HAP-1 (cell line): Measurements from ENCODE around the gene FRY.
"Not testable (repeated sequence)": the region's sequence is repeated elsewhere in the genome, so short reads cannot be mapped to it uniquely, and the experiment has no call there.

Experiments used
- DNase-seq, 2 experiments: peaks; one replicate each; pipeline ENCODE4 v3.0.0-alpha.2; 2016 to 2020; ENCODE audit warnings: low spot score in 2 of 2
- H3K27me3 ChIP-seq: fragments of 250-450 bp; sonication (Bioruptor Pico); 2 replicates; pipeline ENCODE4 v1.5.1; 2020; ENCODE audit warnings: low read depth, mild to moderate bottlenecking, moderate library complexity
- H3K36me3 ChIP-seq: fragments of 250-450 bp; sonication (Bioruptor Pico); replicated peaks from 2 replicates; pipeline ENCODE4 v1.5.1; 2020; ENCODE audit warnings: mild to moderate bottlenecking
- H3K4me1 ChIP-seq: fragments of 250-450 bp; sonication (Bioruptor Pico); 2 replicates; pipeline ENCODE4 v1.5.1; 2020; ENCODE audit warnings: mild to moderate bottlenecking
- H3K4me3 ChIP-seq: fragments of 250-450 bp; sonication (Bioruptor Pico); 2 replicates; pipeline ENCODE4 v1.5.1; 2020; ENCODE audit warnings: mild to moderate bottlenecking, moderate library complexity
- H3K9me3 ChIP-seq: fragments of 250-450 bp; sonication (Bioruptor Pico); 2 replicates; pipeline ENCODE4 v1.5.1; 2020; ENCODE audit warnings: mild to moderate bottlenecking, moderate library complexity
- in situ Hi-C: fragments of 300-500 bp; cut with MboI; formaldehyde crosslinking; loops from 3 replicates; pipeline ENCODE4 v1.14.3; 2020; ENCODE audit warnings: low sequenced_read_pairs, inconsistent platforms, mixed read lengths

Gene FRY

DNA sequence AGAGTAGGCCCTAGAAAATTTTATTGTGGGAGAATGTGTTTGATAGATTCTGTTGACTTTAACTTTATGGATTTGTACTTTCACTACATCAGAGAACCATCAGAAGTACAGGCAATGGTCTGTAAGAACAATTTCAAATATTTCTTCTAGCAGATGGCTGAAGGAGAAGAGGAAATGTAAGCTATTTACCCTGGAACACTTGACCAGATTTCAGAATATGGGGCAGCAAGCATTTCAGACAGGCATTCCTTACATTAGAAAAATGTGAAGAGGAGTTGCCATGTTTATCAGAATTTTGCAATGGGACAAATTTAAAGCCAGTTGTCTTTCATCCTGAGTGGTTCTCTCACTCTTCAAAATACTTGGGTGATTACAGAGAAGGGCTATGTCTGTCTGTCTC lies 7.5 kb downstream of the FRY start:
- no peaks in the 10 kb centered on the region for H3K9me3 ChIP-seq
- no peak overlapping the region for H3K4me3 ChIP-seq
- H3K27me3 ChIP-seq = no peaks in the 10 kb centered on the region
- no peak for DNase-seq
- in situ Hi-C loops = no loop called here
- H3K4me1 ChIP-seq = peaks cover 21% of the 10 kb centered on the region
- H3K36me3 ChIP-seq = no peaks in the 10 kb centered on the region

DNA sequence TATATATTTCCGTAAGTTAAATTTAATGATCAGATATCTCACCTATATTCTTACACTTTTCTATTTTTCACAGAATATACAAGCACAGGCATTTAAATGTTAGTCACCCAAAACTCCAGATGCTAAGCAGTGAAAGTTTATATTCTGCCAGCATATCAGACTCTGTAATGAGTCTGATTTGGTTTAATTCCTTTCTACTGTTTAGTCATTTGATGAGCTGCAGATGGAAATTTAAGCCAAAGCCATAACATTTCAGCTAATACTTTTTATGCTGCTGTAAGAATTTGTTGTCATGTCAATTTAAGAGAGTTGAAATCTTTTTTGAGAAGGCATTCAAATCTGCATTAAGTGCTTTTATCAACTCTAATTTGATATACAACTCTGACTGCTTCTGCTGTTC lies 8.0 kb downstream of the FRY start:
- DNase-seq = no peak
- peaks cover 21% of the 10 kb centered on the region for H3K4me1 ChIP-seq
- H3K36me3 ChIP-seq = no peaks in the 10 kb centered on the region
- in situ Hi-C loops = no loop called here
- no peaks in the 10 kb centered on the region for H3K27me3 ChIP-seq
- no peak overlapping the region for H3K4me3 ChIP-seq
- H3K9me3 ChIP-seq = no peaks in the 10 kb centered on the region

DNA sequence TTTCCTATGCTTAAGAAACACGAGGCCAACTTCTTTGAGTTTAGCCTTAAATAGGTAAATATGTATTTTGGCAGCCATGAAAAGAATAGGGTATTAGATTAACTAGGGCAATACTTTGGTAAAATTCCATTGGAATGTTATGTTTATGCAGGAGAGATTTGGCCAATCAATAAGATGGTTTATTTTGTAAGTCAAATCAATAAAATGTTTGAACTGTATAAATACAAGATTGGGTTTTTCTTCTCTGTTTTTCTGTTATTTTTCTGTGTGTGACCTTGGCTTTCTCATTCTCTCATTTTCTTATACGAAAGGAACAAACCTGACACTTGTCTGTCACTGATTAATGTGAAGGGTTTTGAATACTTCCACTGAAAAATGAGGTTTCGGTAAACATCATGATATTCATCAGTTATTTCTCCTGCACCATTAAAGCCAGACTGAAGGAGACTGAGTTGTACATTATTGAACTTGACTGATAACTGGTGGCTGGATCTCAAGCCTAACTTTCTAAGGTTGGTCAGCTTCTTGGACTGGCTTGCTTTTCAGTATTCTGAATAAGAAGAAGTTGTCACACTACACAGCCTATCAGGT lies 8.6 kb downstream of the FRY start:
- Histone ChIP-seq H3K4me1 (peaks cover 19% of the 10 kb centered on the region), H3K9me3 (no peaks in the 10 kb centered on the region)
- in situ Hi-C loops = no loop called here

DNA sequence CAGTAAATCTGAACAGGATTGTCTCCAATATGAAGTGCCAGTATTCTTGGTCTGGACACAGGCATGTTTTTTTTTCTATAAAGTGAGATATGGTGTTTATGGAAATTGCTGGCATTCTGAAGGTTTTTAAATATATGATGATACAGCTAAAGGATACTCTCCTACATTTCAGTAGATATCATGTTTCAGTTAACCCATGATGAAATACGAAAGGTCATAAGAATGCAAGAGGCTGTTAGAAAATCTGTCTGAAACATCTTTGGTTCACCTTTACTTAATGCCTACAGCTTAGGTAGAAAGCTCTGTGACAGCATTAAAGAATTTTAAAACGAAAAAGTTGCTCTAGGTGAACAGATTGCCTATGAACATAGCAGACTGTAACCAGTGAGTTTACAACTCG lies 9.1 kb downstream of the FRY start:
- Histone ChIP-seq H3K27me3 (no peaks in the 10 kb centered on the region), H3K36me3 (no peaks in the 10 kb centered on the region), H3K4me1 (peaks cover 16% of the 10 kb centered on the region), H3K4me3 (no peak overlapping the region), H3K9me3 (no peaks in the 10 kb centered on the region)
- DNase-seq = no peak
- in situ Hi-C loops = no loop called here

More for the DNA sequence above, 8.6 kb downstream of the FRY start:
- Histone ChIP-seq H3K4me3 (no peak overlapping the region), H3K36me3 (no peaks in the 10 kb centered on the region), H3K27me3 (no peaks in the 10 kb centered on the region)
- DNase-seq = no peak

DNA sequence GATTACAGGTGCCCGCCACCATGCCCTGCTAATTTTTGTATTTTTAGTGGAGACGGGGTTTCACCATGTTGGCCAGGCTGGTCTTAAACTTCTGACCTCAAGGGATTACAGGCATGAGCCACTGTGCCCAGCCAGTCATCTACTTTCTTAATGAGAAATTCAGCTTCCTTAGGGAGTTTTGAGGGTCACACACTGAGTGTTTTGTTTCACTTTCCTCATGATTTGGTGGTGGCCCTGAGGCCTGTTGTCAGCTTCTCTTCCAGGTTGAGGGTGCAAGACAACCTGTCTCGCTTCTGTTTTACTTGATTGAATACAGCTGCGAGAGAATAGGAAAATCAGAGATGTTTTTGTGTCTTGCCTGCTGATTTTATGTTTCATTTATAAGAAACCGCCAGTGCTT lies 9.9 kb downstream of the FRY start:
- Histone ChIP-seq H3K9me3 (no peaks in the 10 kb centered on the region), H3K4me3 (no peak overlapping the region), H3K4me1 (peaks cover 17% of the 10 kb centered on the region), H3K36me3 (no peaks in the 10 kb centered on the region), H3K27me3 (no peaks in the 10 kb centered on the region)
- no peak for DNase-seq
- in situ Hi-C loops = no loop called here

DNA sequence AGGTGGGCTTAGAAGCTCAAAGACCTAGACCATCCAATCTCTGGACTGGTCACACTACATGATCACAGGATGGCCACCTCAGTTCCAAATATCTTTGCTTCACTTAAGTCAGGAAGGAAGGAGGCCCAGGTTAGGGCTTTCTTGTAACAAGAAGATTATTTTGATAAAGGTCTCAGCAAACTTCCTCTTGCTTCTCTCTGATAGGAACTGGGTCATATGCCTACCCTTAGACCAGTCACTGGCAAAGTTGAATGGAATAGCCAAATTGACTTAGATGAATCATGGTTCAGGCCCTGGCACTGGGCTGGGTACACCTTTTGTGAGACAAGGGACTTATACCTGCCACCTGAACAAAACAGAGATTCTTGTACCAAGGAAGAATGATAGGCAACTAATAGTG lies 11.0 kb downstream of the FRY start:
- in situ Hi-C loops = no loop called here
- Histone ChIP-seq H3K4me1 (peaks cover 18% of the 10 kb centered on the region), H3K9me3 (no peaks in the 10 kb centered on the region), H3K36me3 (no peaks in the 10 kb centered on the region), H3K27me3 (no peaks in the 10 kb centered on the region), H3K4me3 (no peak overlapping the region)
- DNase-seq = no peak

DNA sequence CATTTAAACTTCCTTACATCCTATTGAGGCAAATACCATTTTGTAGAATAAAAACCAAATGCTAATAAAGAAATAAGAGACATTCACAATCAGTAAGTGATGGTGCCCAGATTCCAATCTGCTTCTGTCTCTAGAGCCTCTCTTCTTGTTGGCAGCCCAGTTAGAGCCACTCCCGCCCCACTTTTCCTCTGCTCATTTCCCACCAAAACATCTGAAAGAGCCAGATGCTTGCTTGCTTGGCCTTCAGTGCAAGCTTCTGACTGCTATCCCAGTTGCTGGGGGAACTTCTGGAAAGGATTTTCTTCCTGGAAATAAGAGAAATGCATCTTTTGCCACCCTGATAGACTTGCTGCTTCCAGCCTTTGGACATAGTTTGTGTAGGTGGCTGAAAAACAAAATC lies 12.9 kb downstream of the FRY start:
- in situ Hi-C loops = no loop called here
- Histone ChIP-seq H3K36me3 (no peaks in the 10 kb centered on the region), H3K4me3 (no peak overlapping the region), H3K4me1 (peaks cover 18% of the 10 kb centered on the region), H3K27me3 (no peaks in the 10 kb centered on the region), H3K9me3 (no peaks in the 10 kb centered on the region)
- no peak for DNase-seq

DNA sequence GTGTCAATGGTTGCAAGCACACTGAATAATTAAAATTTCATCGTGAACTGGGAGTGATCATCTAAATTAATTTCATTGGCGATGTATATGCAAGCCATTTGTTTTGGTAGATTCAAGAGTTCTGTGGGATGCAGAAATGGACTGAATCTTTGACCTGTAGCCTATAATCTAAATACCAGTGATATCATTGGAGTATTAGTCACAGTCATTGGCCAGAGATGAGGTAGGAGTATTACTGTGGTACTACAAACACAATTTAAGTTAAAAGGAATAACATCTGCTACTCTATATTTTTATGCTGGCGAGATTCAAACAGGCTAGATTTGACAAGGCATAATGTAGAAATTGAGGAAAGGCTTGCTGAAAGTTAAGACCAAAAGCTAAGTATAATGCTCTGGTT lies 14.0 kb downstream of the FRY start:
- in situ Hi-C loops = no loop called here
- Histone ChIP-seq H3K36me3 (no peaks in the 10 kb centered on the region), H3K4me3 (no peak overlapping the region), H3K4me1 (peaks cover 18% of the 10 kb centered on the region), H3K27me3 (no peaks in the 10 kb centered on the region), H3K9me3 (no peaks in the 10 kb centered on the region)
- no peak for DNase-seq

DNA sequence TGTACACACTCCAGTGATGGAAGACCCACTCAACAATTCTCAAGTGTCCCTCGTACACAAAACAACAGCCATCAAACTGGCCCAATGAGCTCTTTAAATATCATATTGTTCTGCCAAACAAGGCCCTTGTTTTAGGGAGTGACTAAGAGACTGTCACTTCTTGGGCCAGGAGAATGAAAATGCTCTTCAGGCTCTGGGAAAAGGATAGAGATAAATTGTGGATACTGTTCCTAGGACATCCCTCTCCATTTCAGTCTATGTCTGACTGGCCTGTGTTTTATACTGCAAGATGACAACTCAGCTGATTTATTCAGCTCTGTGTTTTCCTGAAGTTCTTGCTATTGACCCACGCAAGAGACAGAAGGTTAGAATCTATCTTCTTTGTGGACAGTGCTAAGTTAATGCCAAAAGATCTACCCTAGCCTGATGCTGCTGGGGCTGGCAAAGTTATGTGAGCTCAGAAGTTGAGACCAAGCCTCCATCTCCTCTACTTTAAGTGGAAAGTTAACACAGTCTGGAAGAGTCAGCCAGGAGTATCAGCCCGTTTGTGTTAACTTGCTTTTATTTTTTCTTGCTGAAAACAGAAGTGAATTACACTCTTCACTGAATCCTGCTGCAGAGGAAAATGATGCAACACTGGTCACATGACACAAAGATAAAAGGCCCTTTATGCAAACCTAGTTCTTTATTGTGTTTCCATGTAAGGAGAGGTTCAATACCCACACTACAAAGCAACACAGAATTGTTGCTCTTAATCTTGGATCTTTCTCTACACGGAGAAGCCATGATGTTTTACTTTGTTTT lies 14.6 kb downstream of the FRY start:
- Histone ChIP-seq H3K9me3 (no peaks in the 10 kb centered on the region), H3K36me3 (no peaks in the 10 kb centered on the region), H3K27me3 (no peaks in the 10 kb centered on the region), H3K4me1 (peaks cover 18% of the 10 kb centered on the region), H3K4me3 (no peak overlapping the region)
- DNase-seq = peak; percentile 56 to 88
- in situ Hi-C loops = no loop called here

DNA sequence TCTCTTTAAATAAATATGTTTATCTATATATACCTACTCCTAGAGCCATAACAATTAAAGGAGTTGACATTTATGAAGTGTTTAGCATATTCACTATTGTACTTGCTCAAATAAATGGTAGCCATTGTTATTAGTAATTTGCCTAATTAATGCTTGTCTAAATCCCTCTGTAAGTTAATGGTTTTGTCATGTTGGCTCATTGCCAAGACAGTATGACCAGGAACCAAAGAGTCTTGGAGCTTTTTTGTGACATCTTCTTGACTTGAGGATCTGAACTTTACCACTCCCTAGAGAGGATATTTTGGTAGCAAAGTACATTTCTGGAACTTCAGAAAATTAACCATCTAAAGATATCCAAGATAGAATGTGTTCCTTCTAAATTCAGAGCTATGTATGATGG lies 15.5 kb downstream of the FRY start:
- no peaks in the 10 kb centered on the region for H3K9me3 ChIP-seq
- peak in 1 of 2 experiments; percentile 29 for DNase-seq
- in situ Hi-C loops = no loop called here
- no peaks in the 10 kb centered on the region for H3K36me3 ChIP-seq
- H3K27me3 ChIP-seq = no peaks in the 10 kb centered on the region
- H3K4me3 ChIP-seq = no peak overlapping the region
- H3K4me1 ChIP-seq = peaks cover 18% of the 10 kb centered on the region

DNA sequence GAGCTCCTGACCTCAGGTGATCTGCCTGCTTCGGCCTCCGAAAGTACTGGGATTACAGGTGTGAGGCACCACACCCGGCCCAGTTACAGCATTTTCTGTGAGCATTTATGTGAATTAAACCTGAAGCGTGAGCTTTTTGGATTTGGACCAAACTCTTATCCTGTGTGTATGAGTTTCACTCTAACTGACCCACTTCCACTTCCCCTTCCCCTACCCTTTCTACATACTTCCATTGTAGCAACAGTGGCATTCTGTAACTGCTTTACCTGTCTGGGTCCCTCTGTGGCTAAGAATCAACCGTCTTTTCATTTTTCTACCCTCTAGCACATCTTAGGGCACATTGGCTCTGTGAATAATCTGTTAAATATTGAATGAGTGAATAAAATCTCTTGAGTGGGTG lies 16.2 kb downstream of the FRY start:
- no peak overlapping the region for H3K4me3 ChIP-seq
- H3K4me1 ChIP-seq = peaks cover 18% of the 10 kb centered on the region
- no peaks in the 10 kb centered on the region for H3K9me3 ChIP-seq
- in situ Hi-C loops = no loop called here
- H3K36me3 ChIP-seq = no peaks in the 10 kb centered on the region
- no peaks in the 10 kb centered on the region for H3K27me3 ChIP-seq
- DNase-seq = no peak

DNA sequence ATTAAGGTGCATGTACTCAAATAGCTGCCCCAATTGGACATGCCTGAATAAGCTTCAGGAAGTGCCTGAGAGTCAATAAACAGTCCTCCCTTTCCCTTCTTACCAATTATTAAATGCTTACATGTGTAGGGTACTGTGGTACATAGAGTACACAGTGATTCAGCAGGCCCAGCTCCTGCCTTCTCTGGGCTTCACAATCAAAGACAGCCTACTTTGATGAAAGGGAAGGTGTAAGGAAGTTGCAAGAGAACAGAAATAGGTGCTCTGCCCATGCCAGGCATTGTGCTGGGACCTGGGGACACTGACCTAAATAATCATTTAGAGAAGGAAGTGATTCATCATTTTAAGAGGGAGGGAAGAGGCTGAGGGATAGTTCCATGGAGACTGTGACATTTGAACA lies 17.2 kb downstream of the FRY start:
- H3K36me3 ChIP-seq = no peaks in the 10 kb centered on the region
- no peaks in the 10 kb centered on the region for H3K27me3 ChIP-seq
- no peaks in the 10 kb centered on the region for H3K9me3 ChIP-seq
- H3K4me3 ChIP-seq = no peak overlapping the region
- peaks cover 18% of the 10 kb centered on the region for H3K4me1 ChIP-seq
- in situ Hi-C loops = no loop called here
- no peak for DNase-seq

DNA sequence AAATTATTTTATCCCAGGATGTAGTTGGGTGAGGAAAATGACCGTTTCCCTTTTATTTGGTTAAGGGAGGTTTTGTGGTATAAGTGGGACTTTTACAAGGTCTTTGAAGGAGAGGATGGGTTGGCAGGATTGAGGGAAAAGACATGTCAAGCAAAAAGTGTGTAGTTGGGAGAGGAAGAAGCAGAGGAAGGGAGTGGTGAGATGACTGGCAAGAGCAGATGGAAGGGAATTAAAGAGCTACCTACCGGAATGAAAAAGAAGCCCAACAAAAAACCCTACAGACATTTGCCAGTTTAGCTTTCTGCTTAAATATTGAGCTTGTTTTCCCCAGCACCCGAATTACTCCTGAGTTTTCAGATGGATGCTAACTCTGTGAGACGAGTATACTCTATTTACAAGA lies 19.6 kb downstream of the FRY start:
- in situ Hi-C loops = no loop called here
- H3K4me1 ChIP-seq = peaks cover 11% of the 10 kb centered on the region

DNA sequence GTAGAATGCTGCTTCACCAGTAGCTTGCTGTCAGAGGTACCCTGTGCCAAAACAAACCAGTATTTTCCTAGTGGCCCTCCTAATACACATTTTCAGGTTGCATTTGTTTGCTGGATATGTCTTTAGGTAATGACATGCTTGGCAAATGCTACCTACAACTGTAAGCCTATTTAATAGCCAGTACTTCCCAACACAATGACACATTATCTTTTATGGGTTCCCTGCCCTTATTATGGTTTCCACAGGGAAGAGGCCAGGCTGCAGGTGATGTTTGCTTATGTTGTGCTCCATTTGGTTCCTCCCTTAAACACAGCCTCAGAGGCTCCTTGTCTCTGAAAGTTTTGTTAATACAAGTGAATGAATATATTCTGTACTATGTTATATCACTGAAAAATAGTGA lies 24.7 kb downstream of the FRY start:
- H3K9me3 ChIP-seq = no peaks in the 10 kb centered on the region
- no peaks in the 10 kb centered on the region for H3K36me3 ChIP-seq
- DNase-seq = no peak
- H3K27me3 ChIP-seq = no peaks in the 10 kb centered on the region
- H3K4me1 ChIP-seq = no peaks in the 10 kb centered on the region
- in situ Hi-C loops = no loop called here
- no peak overlapping the region for H3K4me3 ChIP-seq

More for the DNA sequence above, 19.6 kb downstream of the FRY start:
- DNase-seq = no peak
- H3K36me3 ChIP-seq = no peaks in the 10 kb centered on the region
- H3K9me3 ChIP-seq = no peaks in the 10 kb centered on the region
- H3K4me3 ChIP-seq = no peak overlapping the region
- H3K27me3 ChIP-seq = no peaks in the 10 kb centered on the region

DNA sequence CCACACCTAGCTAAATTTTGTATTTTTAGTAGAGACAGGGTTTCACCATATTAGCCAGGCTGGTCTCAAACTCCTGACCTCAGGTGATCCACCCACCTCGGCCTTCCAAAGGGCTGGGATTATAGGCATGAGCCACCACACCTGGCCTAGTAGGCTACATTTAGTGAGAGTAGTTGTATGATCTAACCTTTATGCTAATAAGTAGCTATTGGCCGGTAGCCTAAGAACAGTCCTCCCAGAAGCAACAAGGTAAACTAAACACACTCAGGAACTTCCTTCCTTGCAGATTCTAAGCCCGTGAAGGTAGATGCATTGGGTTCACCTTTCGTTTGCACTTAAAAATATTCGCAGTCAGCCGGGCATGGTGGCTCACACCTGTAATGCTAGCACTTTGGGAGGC lies 25.8 kb downstream of the FRY start:
- H3K4me3 ChIP-seq, H3K9me3 ChIP-seq, in situ Hi-C loops, H3K4me1 ChIP-seq, H3K27me3 ChIP-seq, DNase-seq, H3K36me3 ChIP-seq: not testable (repeated sequence)
